ENCODE measurements around the gene KLHL26. TPM values are rescaled to one million over a fixed set of nuclear protein-coding genes. Genes with fewer than 3 reads are reported as not detected.

The KLHL26 gene
- total RNA-seq, 1 experiment from 2014 or later, result 10.7 TPM

- Histone ChIP-seq H3K18ac (ENCODE audit: insufficient read length, low read depth, low read length) (no peak overlapping the region), H2BK120ac (ENCODE audit: low read depth, low read length, poor library complexity, severe bottlenecking) (no peak overlapping the region), H3K27me3 (ENCODE audit: insufficient read depth, low read length) (no peaks in the 10 kb centered on the region), H3K79me1 (ENCODE audit: insufficient read depth, low read depth, low read length, poor library complexity, severe bottlenecking) (no peaks in the 10 kb centered on the region), H4K5ac (ENCODE audit: insufficient read length, low read depth, low read length) (no peak overlapping the region), H2BK5ac (ENCODE audit: insufficient read length, low read length) (no peak overlapping the region), H3K9me3 (ENCODE audit: control insufficient read depth, low read depth, low read length) (no peaks in the 10 kb centered on the region), H4K20me1 (ENCODE audit: control insufficient read depth, insufficient read depth, insufficient read length) (no peaks in the 10 kb centered on the region), H2AK5ac (ENCODE audit: insufficient read length, low read length) (no peak overlapping the region), H2BK12ac (ENCODE audit: insufficient read length, low read depth, low read length) (no peak overlapping the region), H2BK15ac (ENCODE audit: low read depth, low read length) (no peak overlapping the region), H3K56ac (ENCODE audit: insufficient read length, low read depth, low read length) (no peak overlapping the region), H3T11ph (ENCODE audit: low read length) (no peak overlapping the region), H3K27ac (ENCODE audit: insufficient read length, low read depth, low read length) (no peak overlapping the region), H3K14ac (ENCODE audit: insufficient read depth, low read length) (no peak overlapping the region), H3K79me2 (ENCODE audit: insufficient read depth, low read length) (no peaks in the 10 kb centered on the region), H2BK20ac (ENCODE audit: low read depth, low read length, poor library complexity, severe bottlenecking) (no peak overlapping the region), H3K4ac (ENCODE audit: low read depth, low read length) (no peak overlapping the region), H3K9ac (ENCODE audit: extremely low read depth, insufficient read length, low read length) (no peak overlapping the region), H4K91ac (ENCODE audit: insufficient read length, low read depth, low read length) (no peak overlapping the region), H3K4me2 (ENCODE audit: insufficient read depth, insufficient read length, low read length) (no peak overlapping the region), H3K4me1 (ENCODE audit: insufficient read depth, low read length) (no peaks in the 10 kb centered on the region), H4K8ac (replicated peaks; ENCODE audit: insufficient read length, low read depth, low read length) (no peak overlapping the region), H3K23me2 (ENCODE audit: insufficient read length, low read depth, low read length, poor library complexity, severe bottlenecking) (no peaks in the 10 kb centered on the region), H3K23ac (ENCODE audit: insufficient read length, low read depth, low read length) (no peak overlapping the region), H2AFZ (ENCODE audit: low read length) (no peak overlapping the region)
- Mint-ChIP-seq H3K4me1 (peaks cover 2 to 9% of the 10 kb centered on the region in 2 experiments; a peak in 3 of 4 replicates), H3K9me3 (no peaks in the 10 kb centered on the region), H3K27ac (peak overlapping the region in 1 of 3 experiments; percentile 39; a peak in 1 of 7 replicates), H3K36me3 (ENCODE audit: insufficient read depth in 1 of 3, low read depth in 3 of 3) (peaks cover 0 to 20% (median 14%) of the 10 kb centered on the region in 3 experiments; a peak in 5 of 7 replicates), H3K27me3 (ENCODE audit: low read depth) (no peaks in the 10 kb centered on the region), H3K4me3 (no peak overlapping the region)
- TF ChIP-seq CTCF (conservative IDR thresholded peaks at IDR 0.05), result no peak
- no CpG with 5 or more reads among the region's 12 CpGs for WGBS (ENCODE audit: extremely low coverage, insufficient read length, low lambda C conversion rate)
- no peak for DNase-seq
Observed at GRCh38 chr19:18669524-18669817, 32.6 kb downstream of the KLHL26 start.

Measured in H9 (cell line).